ENCODE measurements around the gene EPB41L4A. TPM values are rescaled to one million over a fixed set of nuclear protein-coding genes. Genes with fewer than 3 reads are reported as not detected.

EPB41L4A gene
- total and polyA plus RNA-seq, 2 experiments from 2014 or later = 0.11 to 0.76 TPM

DNA sequence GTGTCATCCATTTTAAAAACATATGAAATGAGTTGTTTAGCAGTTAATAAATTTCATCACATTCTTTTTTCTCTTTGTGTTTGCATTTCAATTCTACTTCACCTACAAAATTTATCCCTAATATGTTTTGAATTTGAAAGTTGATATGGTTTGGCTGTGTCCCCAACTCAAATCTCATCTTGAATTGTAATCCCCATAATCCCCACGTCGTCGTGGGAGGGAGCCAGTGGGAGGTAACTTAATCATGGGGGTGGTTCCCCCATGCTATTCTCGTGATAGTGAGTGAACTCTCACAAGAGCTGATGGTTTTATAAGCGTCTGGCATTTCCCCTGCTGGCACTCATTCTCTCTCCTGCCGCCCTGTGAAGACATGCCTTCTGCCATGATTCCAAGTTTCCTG, 200.1 kb downstream of the EPB41L4A start:
- no peak overlapping the region for H3K27ac ChIP-seq
- H3K4me3 ChIP-seq = no peak overlapping the region
- no peak overlapping the region for H3K4me2 ChIP-seq (ENCODE audit: unreplicated experiment)
- H3K27me3 ChIP-seq (replicated peaks; ENCODE audit: insufficient read depth) = peaks cover 10% of the 10 kb centered on the region; the same call in 1 of the 2 replicates
- DNase-seq = no peak
- H4K20me1 ChIP-seq (ENCODE audit: insufficient read depth) = no peaks in the 10 kb centered on the region
- H3K9me3 ChIP-seq (ENCODE audit: low read depth) = no peaks in the 10 kb centered on the region
- H2AFZ ChIP-seq = no peak overlapping the region
- TF ChIP-seq EZH2 (IDR thresholded peaks at IDR 0.05; ENCODE audit: insufficient read depth, poor library complexity, severe bottlenecking) = no peak
- TF ChIP-seq EZH2phosphoT487 (IDR thresholded peaks at IDR 0.05; ENCODE audit: insufficient read depth, low read depth) = no peak
- H3F3A ChIP-seq (ENCODE audit: insufficient read depth) = no peaks in the 10 kb centered on the region
- no peaks in the 10 kb centered on the region for H3K79me2 ChIP-seq (ENCODE audit: insufficient read depth)
- 34% methylated on average over 6 of the region's 6 CpGs for WGBS, 2 experiments (ENCODE audit: low coverage in 1 of 2, low lambda C conversion rate in 2 of 2, missing lambda C conversion rate in 2 of 2)
- H3K4me1 ChIP-seq (ENCODE audit: insufficient read depth) = no peaks in the 10 kb centered on the region
- in situ Hi-C loops (cut with MboI) = loop anchor here (25.0 kb wide), 1 partner anchor 543 kb away; no protein-coding TSS in a partner anchor
- no peak overlapping the region for H3K9ac ChIP-seq
- no peaks in the 10 kb centered on the region for H3K9me2 ChIP-seq (ENCODE audit: insufficient read depth)
- no peaks in the 10 kb centered on the region for H3K36me3 ChIP-seq (ENCODE audit: low read depth)

DNA sequence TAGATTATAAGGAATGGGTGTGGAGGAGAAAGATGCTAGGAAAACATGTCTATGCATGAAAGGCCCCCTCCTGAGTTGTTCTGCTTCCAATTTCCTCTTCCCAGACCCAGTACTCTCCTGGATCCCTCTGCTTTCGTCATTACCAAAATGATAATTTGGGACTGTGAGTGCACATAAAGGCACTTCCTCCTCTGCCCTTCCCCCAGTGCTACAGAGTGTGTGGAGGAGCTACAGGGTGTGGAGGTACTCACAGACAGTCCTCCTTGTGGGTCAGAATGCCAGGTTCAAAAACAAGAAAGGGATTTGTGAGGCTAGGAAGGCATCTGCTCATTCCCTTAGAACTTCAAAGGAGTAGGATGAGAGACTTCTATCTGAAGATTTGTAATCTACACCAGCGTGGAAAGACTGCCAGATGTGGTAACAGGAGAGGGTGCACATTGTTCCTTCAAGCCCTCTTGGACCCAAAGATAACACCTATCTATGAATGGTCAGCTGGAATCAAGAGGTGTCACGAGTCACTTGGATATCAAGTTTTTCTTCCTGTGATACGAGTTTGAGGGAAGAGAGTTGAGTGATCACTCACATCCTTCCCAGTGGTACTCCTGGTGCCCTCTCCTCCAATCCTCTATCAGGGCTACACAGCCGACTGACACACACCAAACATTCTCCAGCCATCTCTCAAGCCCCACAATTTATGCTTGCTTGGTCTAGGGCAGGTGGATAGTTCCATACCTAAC, 201.1 kb downstream of the EPB41L4A start:
- in situ Hi-C loops (cut with MboI) = loop anchor here (25.0 kb wide), 1 partner anchor 544 kb away; no protein-coding TSS in a partner anchor
- 62 to 67% methylated on average over 5 of the region's 5 CpGs for WGBS, 2 experiments (ENCODE audit: low coverage in 1 of 2, low lambda C conversion rate in 2 of 2, missing lambda C conversion rate in 2 of 2)
- no peaks in the 10 kb centered on the region for H3K36me3 ChIP-seq (ENCODE audit: low read depth)

DNA sequence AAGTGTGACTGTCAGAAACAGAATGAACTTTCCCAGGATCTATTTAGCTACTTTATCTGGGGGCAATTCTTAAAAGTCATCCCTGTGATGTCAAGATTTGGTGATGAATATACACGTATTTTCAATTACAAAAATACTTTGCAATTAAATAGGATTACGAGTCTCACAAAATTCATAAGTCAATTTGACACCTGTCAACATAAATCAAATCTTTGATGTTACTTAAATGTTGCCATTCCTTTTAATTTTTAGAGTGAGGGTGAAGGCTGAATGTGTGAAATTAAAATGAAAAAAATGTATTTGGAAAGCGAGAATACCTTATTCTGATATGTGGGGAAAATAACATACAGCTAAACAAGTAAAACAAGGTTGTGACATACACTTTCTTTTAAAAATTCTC, 202.9 kb downstream of the EPB41L4A start:
- no peak overlapping the region for H3K4me3 ChIP-seq
- no peaks in the 10 kb centered on the region for H4K20me1 ChIP-seq (ENCODE audit: insufficient read depth)
- no peak overlapping the region for H2AFZ ChIP-seq
- H3F3A ChIP-seq (ENCODE audit: insufficient read depth) = no peaks in the 10 kb centered on the region
- no peak overlapping the region for H3K4me2 ChIP-seq (ENCODE audit: unreplicated experiment)
- no peak overlapping the region for H3K27ac ChIP-seq
- H3K36me3 ChIP-seq (ENCODE audit: low read depth) = no peaks in the 10 kb centered on the region
- in situ Hi-C loops (cut with MboI) = loop anchor here (25.0 kb wide), 1 partner anchor 546 kb away; no protein-coding TSS in a partner anchor
- no peak overlapping the region for H3K9ac ChIP-seq
- TF ChIP-seq EZH2 (IDR thresholded peaks at IDR 0.05; ENCODE audit: insufficient read depth, poor library complexity, severe bottlenecking) = no peak
- no peak for TF ChIP-seq EZH2phosphoT487 (IDR thresholded peaks at IDR 0.05; ENCODE audit: insufficient read depth, low read depth)
- no peaks in the 10 kb centered on the region for H3K4me1 ChIP-seq (ENCODE audit: insufficient read depth)
- WGBS, 2 experiments (ENCODE audit: low coverage in 1 of 2, low lambda C conversion rate in 2 of 2, missing lambda C conversion rate in 2 of 2) = 58% methylated on average over 3 of the region's 3 CpGs
- H3K79me2 ChIP-seq (ENCODE audit: insufficient read depth) = no peaks in the 10 kb centered on the region
- H3K9me2 ChIP-seq (ENCODE audit: insufficient read depth) = no peaks in the 10 kb centered on the region
- no peaks in the 10 kb centered on the region for H3K9me3 ChIP-seq (ENCODE audit: low read depth)
- 0 out of 2 replicates have a peak, but pooled peaks cover 1% of the 10 kb centered on the region for H3K27me3 ChIP-seq (replicated peaks; ENCODE audit: insufficient read depth)
- no peak for DNase-seq

More for the DNA sequence above, 201.1 kb downstream of the EPB41L4A start:
- H3K4me1 ChIP-seq (ENCODE audit: insufficient read depth) = no peaks in the 10 kb centered on the region
- no peak overlapping the region for H2AFZ ChIP-seq
- no peak overlapping the region for H3K9ac ChIP-seq
- no peak overlapping the region for H3K4me2 ChIP-seq (ENCODE audit: unreplicated experiment)
- no peak overlapping the region for H3K27ac ChIP-seq
- no peaks in the 10 kb centered on the region for H3F3A ChIP-seq (ENCODE audit: insufficient read depth)
- no peaks in the 10 kb centered on the region for H4K20me1 ChIP-seq (ENCODE audit: insufficient read depth)
- H3K79me2 ChIP-seq (ENCODE audit: insufficient read depth) = no peaks in the 10 kb centered on the region
- DNase-seq = no peak
- no peaks in the 10 kb centered on the region for H3K9me3 ChIP-seq (ENCODE audit: low read depth)
- TF ChIP-seq EZH2 (IDR thresholded peaks at IDR 0.05; ENCODE audit: insufficient read depth, poor library complexity, severe bottlenecking) (no peak), EZH2phosphoT487 (IDR thresholded peaks at IDR 0.05; ENCODE audit: insufficient read depth, low read depth) (no peak)
- no peaks in the 10 kb centered on the region for H3K9me2 ChIP-seq (ENCODE audit: insufficient read depth)
- H3K27me3 ChIP-seq (replicated peaks; ENCODE audit: insufficient read depth) = peaks cover 10% of the 10 kb centered on the region; the same call in 1 of the 2 replicates
- H3K4me3 ChIP-seq = no peak overlapping the region

GRCh38 chr5:112210430-112211005, 208.6 kb downstream of the EPB41L4A start:
- Histone ChIP-seq H3K9ac (no peak overlapping the region), H3K4me1 (ENCODE audit: insufficient read depth) (no peaks in the 10 kb centered on the region), H4K20me1 (ENCODE audit: insufficient read depth) (no peaks in the 10 kb centered on the region), H3F3A (ENCODE audit: insufficient read depth) (no peaks in the 10 kb centered on the region), H3K27ac (no peak overlapping the region), H3K36me3 (ENCODE audit: low read depth) (no peaks in the 10 kb centered on the region), H3K4me2 (ENCODE audit: unreplicated experiment) (no peak overlapping the region), H3K9me3 (ENCODE audit: low read depth) (no peaks in the 10 kb centered on the region), H2AFZ (no peak overlapping the region), H3K79me2 (ENCODE audit: insufficient read depth) (no peaks in the 10 kb centered on the region), H3K4me3 (no peak overlapping the region), H3K9me2 (ENCODE audit: insufficient read depth) (no peaks in the 10 kb centered on the region), H3K27me3 (replicated peaks; ENCODE audit: insufficient read depth) (no peaks in the 10 kb centered on the region)
- TF ChIP-seq EZH2phosphoT487 (IDR thresholded peaks at IDR 0.05; ENCODE audit: insufficient read depth, low read depth) = no peak
- TF ChIP-seq EZH2 (IDR thresholded peaks at IDR 0.05; ENCODE audit: insufficient read depth, poor library complexity, severe bottlenecking) = no peak
- in situ Hi-C loops (cut with MboI) = loop anchor here (25.0 kb wide), 1 partner anchor 552 kb away; no protein-coding TSS in a partner anchor
- 44 to 57% methylated on average over 6 of the region's 6 CpGs for WGBS, 2 experiments (ENCODE audit: low coverage in 1 of 2, low lambda C conversion rate in 2 of 2, missing lambda C conversion rate in 2 of 2)
- peak; percentile 59 for DNase-seq

Data from GM23248 (cell line).